Measurements from ENCODE around the gene SASH1.

GRCh38 chr6:148470606-148471465 lies 128.2 kb downstream of the SASH1 start:
- TF ChIP-seq CTCF (IDR thresholded peaks at IDR 0.05) (no peak), POLR2A (IDR thresholded peaks at IDR 0.05) (no peak)

All from body of pancreas (tissue), 4 donors.